ENCODE results near the gene DDRGK1. TPM values are rescaled to one million over a fixed set of nuclear protein-coding genes. Genes with fewer than 3 reads are reported as not detected.

DDRGK1 gene
- total and polyA plus RNA-seq, 3 experiments from 2014 or later = 58.1 to 77.9 (median 75.3) TPM

DNA sequence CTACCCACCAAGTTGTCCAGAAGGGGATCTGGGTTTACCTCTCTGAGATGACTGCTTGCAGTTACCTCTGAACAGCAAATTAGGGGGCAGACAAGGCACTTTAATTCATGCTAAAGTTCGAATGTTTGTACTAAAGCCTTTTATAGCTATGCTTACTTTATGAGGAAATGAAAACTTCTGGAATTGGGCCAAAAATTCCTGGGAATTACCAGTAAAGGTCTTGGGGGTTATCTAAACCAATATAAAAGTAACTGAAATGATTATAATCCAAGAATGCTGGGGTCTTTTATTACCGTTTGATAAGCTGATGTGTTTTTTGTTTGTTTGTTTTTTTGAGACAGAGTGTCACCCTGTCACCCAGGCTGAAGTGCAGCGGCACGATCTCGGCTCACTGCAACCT is 23.2 kb downstream of the DDRGK1 start:
- Mint-ChIP-seq H3K4me1 (no peaks in the 10 kb centered on the region), H3K27ac (peak overlapping the region in 1 of 8 donors; percentile 25), H3K9me3 (no peaks in the 10 kb centered on the region), H3K4me3 (no peak overlapping the region), H3K27me3 (no peaks in the 10 kb centered on the region), H3K36me3 (no peaks in the 10 kb centered on the region)
- ChIA-PET CTCF (no interaction called here), POLR2A (no interaction called here)
- no peak for DNase-seq
- no peaks in the 10 kb centered on the region for H3K36me3 ChIP-seq (ENCODE audit: insufficient read depth, low read length)
- no peaks in the 10 kb centered on the region for H3K27me3 ChIP-seq (ENCODE audit: insufficient read depth, low read length, poor library complexity, severe bottlenecking)
- no peak overlapping the region for H3K4me3 ChIP-seq (ENCODE audit: low read length)
- H3K27ac ChIP-seq (ENCODE audit: low read depth, low read length) = no peak overlapping the region
- no peaks in the 10 kb centered on the region for H3K9me3 ChIP-seq (ENCODE audit: low read length)
- no peaks in the 10 kb centered on the region for H3K4me1 ChIP-seq (ENCODE audit: insufficient read depth, low read length)

DNA sequence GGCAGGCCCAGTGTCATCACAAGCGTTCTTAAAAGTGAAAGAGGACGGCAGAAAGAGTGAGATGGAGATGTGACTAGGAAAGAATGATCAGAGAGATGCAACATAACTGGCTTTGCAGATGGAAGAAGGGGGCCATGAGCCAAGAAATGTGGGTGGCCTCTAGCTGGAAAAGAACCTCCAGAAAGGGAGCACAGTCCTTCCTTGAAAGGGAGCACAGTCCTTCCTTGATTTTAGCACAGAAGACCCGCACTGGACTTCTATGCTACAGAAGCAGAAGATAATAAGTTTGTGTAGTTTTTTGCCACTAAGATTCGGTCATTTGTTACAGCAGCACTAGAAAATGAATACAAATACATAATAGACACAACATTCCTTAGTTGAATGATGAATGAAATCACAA is 24.2 kb downstream of the DDRGK1 start:
- CTCF ChIA-PET = no interaction called here
- peak in 1 of 5 donors; percentile 3 for DNase-seq
- no peak overlapping the region for H3K27ac ChIP-seq (ENCODE audit: low read depth, low read length)
- POLR2A ChIA-PET = no interaction called here
- no peaks in the 10 kb centered on the region for H3K36me3 Mint-ChIP-seq
- H3K36me3 ChIP-seq (ENCODE audit: insufficient read depth, low read length) = no peaks in the 10 kb centered on the region
- H3K4me3 ChIP-seq (ENCODE audit: low read length) = no peak overlapping the region
- no peaks in the 10 kb centered on the region for H3K4me1 ChIP-seq (ENCODE audit: insufficient read depth, low read length)
- H3K27me3 ChIP-seq (ENCODE audit: insufficient read depth, low read length, poor library complexity, severe bottlenecking) = no peaks in the 10 kb centered on the region
- no peak overlapping the region for H3K4me3 Mint-ChIP-seq
- no peaks in the 10 kb centered on the region for H3K4me1 Mint-ChIP-seq
- no peaks in the 10 kb centered on the region for H3K27me3 Mint-ChIP-seq
- H3K9me3 Mint-ChIP-seq = no peaks in the 10 kb centered on the region
- no peak overlapping the region for H3K27ac Mint-ChIP-seq
- no peaks in the 10 kb centered on the region for H3K9me3 ChIP-seq (ENCODE audit: low read length)

DNA sequence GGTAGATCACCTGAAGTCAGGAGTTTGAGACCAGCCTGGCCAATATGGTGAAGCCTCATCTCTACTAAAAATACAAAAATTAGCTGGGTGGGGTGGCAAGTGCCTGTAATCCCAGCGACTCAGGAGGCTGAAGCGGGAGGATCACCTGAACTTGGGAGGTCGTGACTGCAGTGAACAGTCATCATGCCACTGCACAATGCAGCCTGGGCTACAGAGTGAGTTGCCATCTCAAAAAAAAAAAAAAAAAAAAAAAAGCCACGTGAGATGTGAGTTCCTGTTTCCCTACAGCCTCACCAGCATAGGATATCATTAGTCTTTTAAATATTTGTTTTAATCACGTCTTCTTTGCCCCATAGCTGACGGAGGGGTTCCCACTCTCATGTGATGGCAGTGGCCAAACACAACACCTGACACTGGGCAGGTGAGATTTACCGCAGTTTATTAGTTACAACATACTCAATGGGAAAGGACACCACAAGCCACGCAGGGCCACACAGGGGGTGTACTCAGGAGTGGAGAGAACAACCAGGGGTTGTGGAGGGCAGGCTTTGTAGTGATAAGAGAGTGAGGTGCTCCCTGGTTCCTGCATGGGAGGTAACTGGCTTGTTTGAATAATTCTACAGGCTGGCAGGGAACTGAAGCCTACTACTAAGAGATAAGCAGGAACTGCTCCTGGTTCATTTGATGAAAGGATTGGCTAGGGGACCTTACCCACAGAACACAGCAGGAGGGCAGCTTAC is 26.6 kb downstream of the DDRGK1 start:
- ChIA-PET POLR2A (interaction anchor here (0.6 kb wide), 1 partner anchor 135 kb away, joined by 3 read pairs; no protein-coding TSS in a partner anchor), CTCF (no interaction called here)
- H3K4me1 Mint-ChIP-seq = peaks cover 7 to 12% (median 10%) of the 10 kb centered on the region in 3 donors
- H3K27ac ChIP-seq (ENCODE audit: low read depth, low read length) = no peak overlapping the region
- no peak overlapping the region for H3K4me3 ChIP-seq (ENCODE audit: low read length)
- H3K27me3 Mint-ChIP-seq = peaks cover 4 to 5% of the 10 kb centered on the region in 2 donors
- H3K36me3 ChIP-seq (ENCODE audit: insufficient read depth, low read length) = no peaks in the 10 kb centered on the region
- DNase-seq = peak in 1 of 5 donors; percentile 6
- H3K27ac Mint-ChIP-seq = no peak overlapping the region
- H3K4me3 Mint-ChIP-seq = no peak overlapping the region
- H3K4me1 ChIP-seq (ENCODE audit: insufficient read depth, low read length) = no peaks in the 10 kb centered on the region
- H3K9me3 ChIP-seq (ENCODE audit: low read length) = no peaks in the 10 kb centered on the region
- H3K27me3 ChIP-seq (ENCODE audit: insufficient read depth, low read length, poor library complexity, severe bottlenecking) = peaks cover 6% of the 10 kb centered on the region
- H3K36me3 Mint-ChIP-seq = peaks cover 0 to 2% (median 0%) of the 10 kb centered on the region in 3 donors
- no peaks in the 10 kb centered on the region for H3K9me3 Mint-ChIP-seq

DNA sequence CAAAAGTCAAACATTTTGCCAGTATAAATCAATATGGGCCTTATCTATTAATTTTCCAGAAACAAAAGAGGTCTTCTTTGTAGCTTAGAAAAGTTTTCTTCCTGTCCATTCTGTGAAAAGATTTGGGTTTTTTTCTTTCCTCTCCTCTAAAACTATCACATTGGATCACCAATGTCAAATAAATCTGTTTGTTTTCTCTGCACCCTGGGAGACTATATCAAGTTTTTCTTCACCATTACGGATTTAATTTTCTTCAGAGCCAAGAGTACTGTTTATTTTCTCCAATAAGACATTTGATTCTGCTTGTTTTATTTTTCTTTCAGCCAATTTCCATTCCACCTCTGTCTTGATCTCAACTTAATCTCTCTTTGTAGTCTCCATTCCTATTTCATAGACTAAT is 29.2 kb downstream of the DDRGK1 start:
- H3K27me3 ChIP-seq (ENCODE audit: insufficient read depth, low read length, poor library complexity, severe bottlenecking) = peaks cover 6% of the 10 kb centered on the region
- no peaks in the 10 kb centered on the region for H3K9me3 ChIP-seq (ENCODE audit: low read length)
- no peak for DNase-seq
- H3K4me1 Mint-ChIP-seq = peaks cover 11 to 20% (median 16%) of the 10 kb centered on the region in 3 donors
- ChIA-PET POLR2A (no interaction called here), CTCF (interaction anchor here (0.7 kb wide), 1 partner anchor 14 kb away, joined by 3 read pairs; no protein-coding TSS in a partner anchor)
- peaks cover 5% of the 10 kb centered on the region for H3K4me1 ChIP-seq (ENCODE audit: insufficient read depth, low read length)
- peak overlapping the region in 4 of 7 donors; percentile 1 to 82 (median 21) for H3K4me3 Mint-ChIP-seq
- peaks cover 5 to 9% of the 10 kb centered on the region in 2 donors for H3K27me3 Mint-ChIP-seq
- peaks cover 0 to 2% (median 0%) of the 10 kb centered on the region in 3 donors for H3K36me3 Mint-ChIP-seq
- H3K27ac ChIP-seq (ENCODE audit: low read depth, low read length) = no peak overlapping the region
- H3K36me3 ChIP-seq (ENCODE audit: insufficient read depth, low read length) = no peaks in the 10 kb centered on the region
- no peak overlapping the region for H3K4me3 ChIP-seq (ENCODE audit: low read length)
- no peaks in the 10 kb centered on the region for H3K9me3 Mint-ChIP-seq
- peak overlapping the region in 3 of 8 donors; percentile 24 to 67 (median 42) for H3K27ac Mint-ChIP-seq

DNA sequence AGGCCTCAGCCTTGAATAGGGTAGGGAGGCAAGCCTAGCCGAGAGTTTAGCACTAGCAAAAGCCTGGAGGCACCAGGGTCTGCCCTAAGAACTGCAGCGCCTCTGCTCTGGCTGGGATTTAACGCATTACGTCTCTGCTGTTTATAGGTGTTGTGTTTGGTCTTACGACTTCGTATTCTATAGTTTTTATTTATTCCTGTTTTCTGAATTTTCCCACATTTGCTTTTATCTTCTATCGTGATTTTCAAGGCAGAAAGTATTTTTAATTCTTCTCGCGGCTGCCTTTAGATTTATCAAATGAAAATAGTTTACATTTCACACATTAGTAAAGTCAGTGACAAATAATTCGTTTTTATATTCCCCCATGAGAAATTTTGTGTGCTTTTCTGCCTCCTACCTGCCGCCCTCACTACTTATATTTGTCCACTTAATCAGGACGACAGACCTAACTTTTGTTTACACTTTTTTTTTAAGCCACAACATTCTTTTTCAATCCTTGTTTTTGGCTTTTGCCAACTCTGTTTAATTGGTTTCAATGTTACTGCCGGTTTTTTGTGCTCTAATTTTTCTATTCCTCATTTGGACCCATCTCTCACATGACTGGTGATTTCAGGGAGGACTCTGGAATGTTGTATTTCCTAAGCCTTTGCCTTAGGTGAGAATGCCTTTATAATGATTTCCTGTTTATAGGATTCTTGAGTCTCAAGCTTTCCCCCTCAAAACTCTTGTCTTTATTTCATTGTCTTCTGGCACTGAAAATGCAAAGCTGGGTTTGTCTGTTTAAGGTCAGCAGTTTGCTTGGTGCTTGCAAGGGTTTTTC is 29.8 kb downstream of the DDRGK1 start:
- no peaks in the 10 kb centered on the region for H3K9me3 ChIP-seq (ENCODE audit: low read length)
- peaks cover 5 to 10% of the 10 kb centered on the region in 2 donors for H3K27me3 Mint-ChIP-seq
- H3K4me1 Mint-ChIP-seq = peaks cover 11 to 20% (median 16%) of the 10 kb centered on the region in 3 donors
- H3K36me3 Mint-ChIP-seq = peaks cover 0 to 2% (median 0%) of the 10 kb centered on the region in 3 donors
- H3K27ac ChIP-seq (ENCODE audit: low read depth, low read length) = no peak overlapping the region
- no peaks in the 10 kb centered on the region for H3K9me3 Mint-ChIP-seq
- H3K4me1 ChIP-seq (ENCODE audit: insufficient read depth, low read length) = peaks cover 5% of the 10 kb centered on the region
- no peaks in the 10 kb centered on the region for H3K36me3 ChIP-seq (ENCODE audit: insufficient read depth, low read length)
- peak overlapping the region; percentile 88 for H3K4me3 ChIP-seq (ENCODE audit: low read length)
- H3K27ac Mint-ChIP-seq = peak overlapping the region in 4 of 8 donors; percentile 0 to 67 (median 38)
- peaks cover 6% of the 10 kb centered on the region for H3K27me3 ChIP-seq (ENCODE audit: insufficient read depth, low read length, poor library complexity, severe bottlenecking)
- DNase-seq = no peak
- ChIA-PET CTCF (interaction anchor here (0.7 kb wide), 1 partner anchor 13 kb away, joined by 3 read pairs; no protein-coding TSS in a partner anchor), POLR2A (no interaction called here)
- H3K4me3 Mint-ChIP-seq = peak overlapping the region; percentile 77 to 94 (median 82)

DNA sequence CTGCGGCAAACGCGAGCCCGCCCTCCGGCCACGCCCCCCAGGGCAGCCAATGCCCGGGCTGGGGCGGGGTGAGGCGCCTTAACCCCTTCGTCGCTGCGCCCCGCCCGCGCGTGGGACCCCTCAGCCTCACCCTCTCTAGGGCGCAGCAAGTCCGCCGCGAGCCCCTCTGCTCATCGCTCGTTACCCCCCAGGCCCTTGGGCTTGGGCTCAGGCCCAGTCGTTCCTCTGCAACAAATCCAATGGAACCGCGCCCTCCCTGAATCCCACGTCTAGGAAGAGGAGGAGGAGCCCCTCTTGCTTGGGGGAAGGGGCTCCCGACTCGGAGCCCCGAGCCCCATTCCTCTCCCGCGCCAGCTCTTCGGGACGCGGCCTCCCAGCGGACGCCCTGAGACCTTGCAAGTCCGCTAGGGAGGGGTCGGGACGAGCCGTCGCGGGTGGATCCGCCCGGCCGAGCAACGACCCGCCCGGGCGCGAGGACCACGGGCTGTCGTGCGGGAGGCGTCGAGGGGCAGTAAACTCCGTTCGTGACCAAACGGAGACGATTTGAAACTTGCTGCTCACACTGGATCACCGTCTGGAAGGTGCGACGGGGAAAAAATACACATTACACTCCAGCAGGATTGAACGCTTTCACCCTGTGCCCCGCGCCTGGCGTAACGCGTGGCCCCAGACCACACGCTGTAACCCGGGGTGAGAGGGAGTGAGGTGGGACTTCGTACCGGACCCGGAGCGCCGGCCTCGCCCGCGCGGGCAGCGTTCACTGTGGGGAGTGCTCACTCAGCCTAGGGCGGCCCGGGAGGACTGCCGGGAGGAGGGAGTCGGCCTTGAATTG is 30.7 kb downstream of the DDRGK1 start:
- Histone ChIP-seq H3K9me3 (ENCODE audit: low read length) (no peaks in the 10 kb centered on the region), H3K27me3 (ENCODE audit: insufficient read depth, low read length, poor library complexity, severe bottlenecking) (peaks cover 6% of the 10 kb centered on the region), H3K36me3 (ENCODE audit: insufficient read depth, low read length) (no peaks in the 10 kb centered on the region), H3K4me3 (ENCODE audit: low read length) (peak overlapping the region; percentile 88), H3K27ac (ENCODE audit: low read depth, low read length) (peak overlapping the region; percentile 38), H3K4me1 (ENCODE audit: insufficient read depth, low read length) (peaks cover 5% of the 10 kb centered on the region)
- peaks cover 12 to 17% of the 10 kb centered on the region in 2 donors for H3K27me3 Mint-ChIP-seq
- peak in 4 of 5 donors; percentile 85 to 92 (median 88) for DNase-seq
- peaks cover 11 to 22% (median 16%) of the 10 kb centered on the region in 3 donors for H3K4me1 Mint-ChIP-seq
- ChIA-PET CTCF (no interaction called here), POLR2A (no interaction called here)
- no peaks in the 10 kb centered on the region for H3K9me3 Mint-ChIP-seq
- H3K27ac Mint-ChIP-seq = peak overlapping the region in 6 of 8 donors; percentile 17 to 67 (median 59)
- peaks cover 0 to 2% (median 0%) of the 10 kb centered on the region in 3 donors for H3K36me3 Mint-ChIP-seq
- H3K4me3 Mint-ChIP-seq = peak overlapping the region; percentile 77 to 94 (median 82)

DNA sequence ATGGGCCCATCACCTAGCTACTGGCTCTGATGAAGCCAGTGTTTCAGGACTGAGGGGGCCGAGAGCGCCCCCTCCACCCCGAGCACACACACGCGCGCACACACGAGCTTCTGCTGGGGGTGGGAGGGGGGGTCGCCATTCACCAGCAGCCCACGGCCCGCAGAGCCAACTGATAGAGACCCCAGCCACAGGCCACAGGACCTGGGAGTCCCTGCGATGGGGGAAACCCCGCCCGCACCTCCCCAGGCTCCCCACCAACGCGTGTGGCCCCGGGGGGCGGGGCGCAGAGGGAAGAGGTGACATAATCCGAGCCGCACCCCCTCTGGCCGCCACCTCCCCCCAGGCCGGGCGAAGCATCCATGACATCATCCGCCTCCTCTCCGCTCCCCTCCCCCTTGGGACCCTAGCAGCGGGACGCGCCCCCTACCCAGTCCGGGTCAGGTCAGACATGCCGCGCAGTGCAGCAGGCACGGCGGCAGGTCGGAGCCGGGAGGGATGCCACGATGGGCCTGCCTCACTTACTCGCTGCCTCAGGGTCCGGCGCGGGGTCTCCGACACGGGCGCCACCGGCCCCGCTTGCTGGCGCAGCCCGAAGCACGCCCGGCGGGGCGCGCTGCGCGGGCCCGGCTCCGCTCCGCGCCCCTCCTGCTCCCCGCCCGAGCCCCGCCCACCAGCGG is 31.4 kb downstream of the DDRGK1 start, which contains the start of gene LZTS3:
TSS of gene LZTS3 (minus strand) at position 617 of the 677 bp plus-strand sequence. CDS start 6,386 bp downstream, outside the sequence.
- peak; percentile 85 to 95 (median 87) for DNase-seq
- Mint-ChIP-seq H3K27ac (peak within 1 kb of the TSS in 7 of 8 donors; percentile 60 to 93 (median 74)), H3K27me3 (peaks cover 18 to 23% of the 10 kb centered on the region in 2 donors), H3K36me3 (peaks cover 0 to 2% (median 0%) of the 10 kb centered on the region in 3 donors), H3K4me1 (peaks cover 13 to 28% (median 16%) of the 10 kb centered on the region in 3 donors), H3K9me3 (no peaks in the 10 kb centered on the region), H3K4me3 (peak within 1 kb of the TSS; percentile 77 to 94 (median 82))
- Histone ChIP-seq H3K27me3 (ENCODE audit: insufficient read depth, low read length, poor library complexity, severe bottlenecking) (peaks cover 6% of the 10 kb centered on the region), H3K36me3 (ENCODE audit: insufficient read depth, low read length) (no peaks in the 10 kb centered on the region), H3K4me3 (ENCODE audit: low read length) (peak within 1 kb of the TSS; percentile 88), H3K9me3 (ENCODE audit: low read length) (no peaks in the 10 kb centered on the region), H3K27ac (ENCODE audit: low read depth, low read length) (peak within 1 kb of the TSS; percentile 72), H3K4me1 (ENCODE audit: insufficient read depth, low read length) (peaks cover 5% of the 10 kb centered on the region)
- ChIA-PET CTCF (interaction anchor here (1.0 to 1.5 kb wide), 2 partner anchors 15 to 16 kb away, joined by 3 to 5 read pairs; no protein-coding TSS in a partner anchor), POLR2A (interaction anchor here (0.5 kb wide), 1 partner anchor 648 kb away, joined by 3 read pairs; no protein-coding TSS in a partner anchor)
